GM23338 (cell line): ENCODE results near the gene BMP5. TPM values are rescaled to one million over a fixed set of nuclear protein-coding genes. Genes with fewer than 3 reads are reported as not detected.
A peak's percentile ranks its signal among the peaks of the same experiment; 100 is the strongest.

Experiments used
- ATAC-seq: fragments of 200-7000 bp; cut with Tn5 transposase; 3 replicates; pipeline ENCODE4 v1.9.1; 2020
- DNase-seq: peaks from one replicate; pipeline ENCODE4 v3.0.0-alpha.2; 2015; ENCODE audit warnings: low spot score
- H2AFZ ChIP-seq: fragments of 200-600 bp; sonication (generic); 2 replicates; pipeline ENCODE4 v1.8.0; 2016; ENCODE audit warnings: antibody characterized with exemption, mild to moderate bottlenecking, moderate library complexity
- H3F3A ChIP-seq: fragments of 200-600 bp; sonication (generic); replicated peaks from 2 replicates; pipeline ENCODE4 v1.8.0; 2017; ENCODE audit warnings: antibody characterized with exemption, mixed run types, low read depth
- H3K27ac ChIP-seq: fragments of 200-600 bp; sonication (generic); 2 replicates; pipeline ENCODE4 v1.6.1; 2016; ENCODE audit warnings: low read depth
- H3K27me3 ChIP-seq: fragments of 200-600 bp; sonication (generic); 2 replicates; pipeline ENCODE4 v1.8.0; 2016; ENCODE audit warnings: mild to moderate bottlenecking, mixed run types, moderate library complexity; ENCODE audit not compliant: insufficient read depth
- H3K36me3 ChIP-seq: fragments of 200-600 bp; sonication (generic); 2 replicates; pipeline ENCODE4 v1.8.0; 2016; ENCODE audit warnings: mild to moderate bottlenecking; ENCODE audit not compliant: insufficient read depth
- H3K4me1 ChIP-seq: fragments of 200-600 bp; sonication (generic); 2 replicates; pipeline ENCODE4 v1.8.0; 2016; ENCODE audit warnings: mild to moderate bottlenecking, moderate library complexity; ENCODE audit not compliant: insufficient read depth
- H3K4me2 ChIP-seq: fragments of 200-600 bp; sonication (generic); 2 replicates; pipeline ENCODE4 v1.7.1; 2017; ENCODE audit warnings: mixed run types
- H3K4me3 ChIP-seq: fragments of 200-600 bp; sonication (generic); 2 replicates; pipeline ENCODE4 v1.6.1; 2016; ENCODE audit warnings: mixed run types
- H3K79me2 ChIP-seq: fragments of 200-600 bp; sonication (generic); replicated peaks from 2 replicates; pipeline ENCODE4 v1.8.0; 2017; ENCODE audit warnings: mild to moderate bottlenecking; ENCODE audit not compliant: insufficient read depth
- H3K9me2 ChIP-seq: fragments of 200-600 bp; sonication (generic); 2 replicates; pipeline ENCODE4 v1.8.0; 2017; ENCODE audit not compliant: insufficient read depth
- H4K20me1 ChIP-seq: fragments of 200-600 bp; sonication (generic); replicated peaks from 2 replicates; pipeline ENCODE4 v1.8.0; 2017; ENCODE audit warnings: mild to moderate bottlenecking; ENCODE audit not compliant: insufficient read depth
- H3K27ac Mint-ChIP-seq: 2 replicates; pipeline ENCODE4 v1.8.0; 2020; ENCODE audit warnings: inconsistent platforms, mild to moderate bottlenecking, moderate library complexity, mixed read lengths
- H3K27me3 Mint-ChIP-seq: 3 replicates; pipeline ENCODE4 v1.8.0; 2022; ENCODE audit warnings: low read depth, mild to moderate bottlenecking, moderate library complexity, mixed read lengths, inconsistent platforms; ENCODE audit not compliant: insufficient read depth, poor library complexity
- H3K36me3 Mint-ChIP-seq: 3 replicates; pipeline ENCODE4 v1.8.0; 2021; ENCODE audit warnings: low read depth, mild to moderate bottlenecking, inconsistent platforms, moderate library complexity, mixed read lengths
- H3K4me1 Mint-ChIP-seq: 3 replicates; pipeline ENCODE4 v1.8.0; 2020; ENCODE audit warnings: mild to moderate bottlenecking, inconsistent platforms, mixed read lengths
- H3K4me3 Mint-ChIP-seq: 3 replicates; pipeline ENCODE4 v1.8.0; 2021; ENCODE audit warnings: moderate library complexity, mild to moderate bottlenecking, inconsistent platforms, mixed read lengths
- H3K9me3 Mint-ChIP-seq: 3 replicates; pipeline ENCODE4 v1.8.0; 2020; ENCODE audit warnings: moderate library complexity, mild to moderate bottlenecking, inconsistent platforms, mixed read lengths
- CREB1 ChIP-seq: fragments of 250-450 bp; sonication (Bioruptor Pico); IDR thresholded peaks from 2 replicates; pipeline ENCODE4 v1.5.0; 2020; ENCODE audit warnings: low read depth, mild to moderate bottlenecking, moderate library complexity
- CTCF ChIP-seq, 2 experiments: fragments of 200-600 bp in 1 of 2; sonication (generic) in 1 of 2; conservative IDR thresholded peaks; 2 replicates each; pipeline versions ENCODE4 v1.5.1 to v1.6.1; 2016 to 2017; ENCODE audit warnings: antibody characterized with exemption in 2 of 2, low read depth in 2 of 2, mild to moderate bottlenecking in 2 of 2, moderate library complexity in 1 of 2
- ETS1 ChIP-seq: IDR thresholded peaks from 2 replicates; pipeline ENCODE4 v1.6.1; 2016; ENCODE audit warnings: antibody characterized with exemption
- EZH2 ChIP-seq: fragments of 200-600 bp; sonication (generic); IDR thresholded peaks from one replicate; pipeline ENCODE4 v1.8.0; 2017; ENCODE audit warnings: antibody characterized with exemption, mild to moderate bottlenecking, low read depth; ENCODE audit not compliant: unreplicated experiment
- EZH2phosphoT487 ChIP-seq: fragments of 200-600 bp; sonication (generic); IDR thresholded peaks from one replicate; pipeline ENCODE4 v1.8.1; 2018; ENCODE audit warnings: antibody characterized with exemption; ENCODE audit not compliant: unreplicated experiment
- JUNB ChIP-seq: IDR thresholded peaks from one replicate; pipeline ENCODE4 v1.6.1; 2016; ENCODE audit warnings: antibody characterized with exemption; ENCODE audit not compliant: unreplicated experiment
- NANOG ChIP-seq: IDR thresholded peaks from 2 replicates; pipeline ENCODE4 v1.6.1; 2016; ENCODE audit warnings: antibody characterized with exemption, borderline replicate concordance
- POLR2AphosphoS5 ChIP-seq: IDR thresholded peaks from 2 replicates; pipeline ENCODE4 v1.6.1; 2016; ENCODE audit warnings: antibody characterized with exemption, low read depth
- REST ChIP-seq: IDR thresholded peaks from one replicate; pipeline ENCODE4 v1.6.1; 2018; ENCODE audit warnings: antibody characterized with exemption; ENCODE audit not compliant: unreplicated experiment
- STAT1 ChIP-seq: IDR thresholded peaks from one replicate; pipeline ENCODE4 v1.6.1; 2016; ENCODE audit warnings: antibody characterized with exemption; ENCODE audit not compliant: unreplicated experiment
- ZNF114 ChIP-seq: fragments of 250-450 bp; sonication (Bioruptor Pico); IDR thresholded peaks from 2 replicates; pipeline ENCODE4 v1.5.0; 2020; ENCODE audit warnings: mild to moderate bottlenecking, moderate library complexity
- polyA plus RNA-seq: library from polyadenylated mRNA; unstranded; fragments of >200 nt; fragmentation: Nextera tagmentation; extraction: Ambion mirVana; gene quantifications from 2 replicates; pipeline ENCODE4 v1.2.1, GENCODE V29; 2016
- total RNA-seq: library from RNA; depleted of rRNA; stranded (reverse); fragments of >200 nt; shearing (Covaris generic); gene quantifications from 2 replicates; pipeline ENCODE4 v1.2.3, GENCODE V29; 2014

Gene BMP5
- total and polyA plus RNA-seq, 2 experiments from 2014 or later: 0.06 to 0.07 TPM

GRCh38 chr6:55869674-55870073, 5.7 kb downstream of the BMP5 start:
- H3K4me3 Mint-ChIP-seq: no peak overlapping the region
- ATAC-seq: no peak
- no peak overlapping the region for H3K27ac ChIP-seq

GRCh38 chr6:55868771-55869479, 6.5 kb downstream of the BMP5 start:
- Histone ChIP-seq H3K4me1 (no peaks in the 10 kb centered on the region), H3F3A (no peaks in the 10 kb centered on the region), H4K20me1 (no peaks in the 10 kb centered on the region), H3K9me2 (no peaks in the 10 kb centered on the region), H3K27me3 (no peaks in the 10 kb centered on the region), H3K36me3 (no peaks in the 10 kb centered on the region), H3K4me3 (no peak overlapping the region), H3K79me2 (no peaks in the 10 kb centered on the region), H3K27ac (no peak overlapping the region), H2AFZ (peak overlapping the region; percentile 29; the same call in 1 of the 2 replicates), H3K4me2 (no peak overlapping the region)
- ATAC-seq (no peak), DNase-seq (no peak)
- Mint-ChIP-seq H3K27ac (no peak overlapping the region), H3K9me3 (no peaks in the 10 kb centered on the region), H3K36me3 (no peaks in the 10 kb centered on the region), H3K4me3 (no peak overlapping the region), H3K27me3 (peaks cover 2% of the 10 kb centered on the region), H3K4me1 (no peaks in the 10 kb centered on the region; the same call in 1 of the 3 replicates)
- TF ChIP-seq JUNB: no peak
- no peak for TF ChIP-seq EZH2
- TF ChIP-seq NANOG: no peak
- no peak for TF ChIP-seq EZH2phosphoT487
- TF ChIP-seq POLR2AphosphoS5: no peak
- no peak for TF ChIP-seq CTCF (conservative IDR thresholded peaks at IDR 0.05; ENCODE audit: low read depth in 2 of 2)
- TF ChIP-seq CREB1 (CRISPR knock-in tag): no peak
- no peak for TF ChIP-seq REST
- no peak for TF ChIP-seq ZNF114 (CRISPR knock-in tag)
- no peak for TF ChIP-seq ETS1

More at GRCh38 chr6:55869674-55870073, 5.7 kb downstream of the BMP5 start:
- Histone ChIP-seq H4K20me1 (no peaks in the 10 kb centered on the region), H3K4me2 (no peak overlapping the region), H2AFZ (peak overlapping the region; percentile 19; the same call in 1 of the 2 replicates), H3K4me1 (peaks cover 1% of the 10 kb centered on the region; the same call in 1 of the 2 replicates), H3K9me2 (no peaks in the 10 kb centered on the region), H3K4me3 (no peak overlapping the region), H3K27me3 (no peaks in the 10 kb centered on the region), H3K36me3 (no peaks in the 10 kb centered on the region), H3K79me2 (no peaks in the 10 kb centered on the region), H3F3A (no peaks in the 10 kb centered on the region)
- H3K4me1 Mint-ChIP-seq: peaks cover 2% of the 10 kb centered on the region; the same call in 2 of the 3 replicates
- H3K27ac Mint-ChIP-seq: peak overlapping the region; percentile 54; the same call in 1 of the 2 replicates
- no peaks in the 10 kb centered on the region for H3K36me3 Mint-ChIP-seq
- no peak for DNase-seq
- no peak for TF ChIP-seq CREB1 (CRISPR knock-in tag)
- TF ChIP-seq STAT1: no peak
- TF ChIP-seq POLR2AphosphoS5: no peak
- no peaks in the 10 kb centered on the region for H3K9me3 Mint-ChIP-seq
- peaks cover 2% of the 10 kb centered on the region for H3K27me3 Mint-ChIP-seq
